HepG2 (cell line): ENCODE results near the gene AMIGO3. TPM values are rescaled to one million over a fixed set of nuclear protein-coding genes. Genes with fewer than 3 reads are reported as not detected.

ENCODE experiments used
- BRCA1 ChIP-seq: sonication (generic); formaldehyde crosslinking; IDR thresholded peaks from 2 replicates; pipeline ENCODE4 v1.4.0; 2020; ENCODE audit warnings: missing genetic modification reagents
- BRD4 ChIP-seq: sonication (generic); formaldehyde crosslinking; IDR thresholded peaks from 2 replicates; pipeline ENCODE4 v1.4.0; 2020; ENCODE audit warnings: missing genetic modification reagents
- KDM1A ChIP-seq: IDR thresholded peaks from 2 replicates; pipeline ENCODE4 v1.6.1; 2016; ENCODE audit warnings: missing compliant biosample characterization
- MIXL1 ChIP-seq: IDR thresholded peaks from 2 replicates; pipeline ENCODE4 v1.6.1; 2016
- PLRG1 ChIP-seq: fragments of 450-650 bp; conservative IDR thresholded peaks from 2 replicates; pipeline ENCODE4 v1.6.1; 2016
- SALL1 ChIP-seq: sonication (generic); formaldehyde crosslinking; IDR thresholded peaks from 2 replicates; pipeline ENCODE4 v1.8.0; 2022; ENCODE audit warnings: mild to moderate bottlenecking, missing genetic modification reagents
- SAP130 ChIP-seq: IDR thresholded peaks from 2 replicates; pipeline ENCODE4 v1.6.1; 2016; ENCODE audit warnings: low read depth
- SMARCC2 ChIP-seq: fragments of 450-650 bp; IDR thresholded peaks from 2 replicates; pipeline ENCODE4 v1.6.1; 2017; ENCODE audit warnings: antibody characterized with exemption, mild to moderate bottlenecking
- THAP11 ChIP-seq: IDR thresholded peaks from 2 replicates; pipeline ENCODE4 v1.6.1; 2016; ENCODE audit warnings: missing biosample characterization, missing genetic modification reagents
- ZBTB21 ChIP-seq: sonication (generic); formaldehyde crosslinking; IDR thresholded peaks from 2 replicates; pipeline ENCODE4 v1.4.0; 2020; ENCODE audit warnings: missing genetic modification reagents
- ZFP36L1 ChIP-seq: sonication (generic); formaldehyde crosslinking; IDR thresholded peaks from 2 replicates; pipeline ENCODE4 v1.8.0; 2022; ENCODE audit warnings: mild to moderate bottlenecking, missing genetic modification reagents, moderate library complexity
- ZNF263 ChIP-seq: sonication (generic); formaldehyde crosslinking; IDR thresholded peaks from 2 replicates; pipeline ENCODE4 v1.4.0; 2020; ENCODE audit warnings: missing genetic modification reagents
- polyA plus RNA-seq, 8 experiments: library from polyadenylated mRNA; depleted of rRNA in 3 of 8; stranded (reverse) in 7 of 8; unstranded in 1 of 8; fragments of >200 nt; fragmentation: Illumina TruSeq in 4 of 8; extraction: Trizol in 4 of 8; gene quantifications; 2 replicates each; pipeline versions ENCODE4 v1.2.1 to v1.2.3, GENCODE V29; 2011 to 2016; ENCODE audit warnings: low read depth in 4 of 8, missing spikeins in 1 of 8, mixed read lengths in 1 of 8; ENCODE audit not compliant: insufficient read depth in 1 of 8
- total RNA-seq, 5 experiments: library from RNA; depleted of rRNA; stranded (reverse); fragments of >200 nt; fragmentation: Illumina TruSeq; extraction: Trizol; gene quantifications; 2 replicates each; pipeline ENCODE4 v1.2.3, GENCODE V29; 2016; ENCODE audit warnings: low read depth in 1 of 5
- TF ChIP-seq, protein P1 (sequence below): sonication (generic); formaldehyde crosslinking; IDR thresholded peaks from 2 replicates; pipeline ENCODE4 v1.4.0; 2020; ENCODE audit warnings: missing genetic modification reagents
- TF ChIP-seq, protein P2 (sequence below): sonication (generic); formaldehyde crosslinking; IDR thresholded peaks from 2 replicates; pipeline ENCODE4 v1.4.0; 2020; ENCODE audit warnings: mild to moderate bottlenecking, missing genetic modification reagents, borderline replicate concordance
- TF ChIP-seq, protein P3 (sequence below): sonication (generic); formaldehyde crosslinking; IDR thresholded peaks from 2 replicates; pipeline ENCODE4 v1.8.0; 2022; ENCODE audit warnings: mild to moderate bottlenecking, missing genetic modification reagents, moderate library complexity
- TF ChIP-seq, protein P4 (sequence below): IDR thresholded peaks from 2 replicates; pipeline ENCODE4 v1.6.1; 2018; ENCODE audit warnings: missing genetic modification reagents
- TF ChIP-seq, protein P5 (sequence below): sonication (generic); formaldehyde crosslinking; IDR thresholded peaks from 2 replicates; pipeline ENCODE4 v1.5.0; 2020; ENCODE audit warnings: mild to moderate bottlenecking, missing genetic modification reagents, moderate library complexity

AMIGO3 gene
- total and polyA plus RNA-seq, 2 of the 13 experiments (the other 11 are each of a cell fraction or from before 2014, with no cell fraction given) = 0.35 TPM; not detected in 1

DNA sequence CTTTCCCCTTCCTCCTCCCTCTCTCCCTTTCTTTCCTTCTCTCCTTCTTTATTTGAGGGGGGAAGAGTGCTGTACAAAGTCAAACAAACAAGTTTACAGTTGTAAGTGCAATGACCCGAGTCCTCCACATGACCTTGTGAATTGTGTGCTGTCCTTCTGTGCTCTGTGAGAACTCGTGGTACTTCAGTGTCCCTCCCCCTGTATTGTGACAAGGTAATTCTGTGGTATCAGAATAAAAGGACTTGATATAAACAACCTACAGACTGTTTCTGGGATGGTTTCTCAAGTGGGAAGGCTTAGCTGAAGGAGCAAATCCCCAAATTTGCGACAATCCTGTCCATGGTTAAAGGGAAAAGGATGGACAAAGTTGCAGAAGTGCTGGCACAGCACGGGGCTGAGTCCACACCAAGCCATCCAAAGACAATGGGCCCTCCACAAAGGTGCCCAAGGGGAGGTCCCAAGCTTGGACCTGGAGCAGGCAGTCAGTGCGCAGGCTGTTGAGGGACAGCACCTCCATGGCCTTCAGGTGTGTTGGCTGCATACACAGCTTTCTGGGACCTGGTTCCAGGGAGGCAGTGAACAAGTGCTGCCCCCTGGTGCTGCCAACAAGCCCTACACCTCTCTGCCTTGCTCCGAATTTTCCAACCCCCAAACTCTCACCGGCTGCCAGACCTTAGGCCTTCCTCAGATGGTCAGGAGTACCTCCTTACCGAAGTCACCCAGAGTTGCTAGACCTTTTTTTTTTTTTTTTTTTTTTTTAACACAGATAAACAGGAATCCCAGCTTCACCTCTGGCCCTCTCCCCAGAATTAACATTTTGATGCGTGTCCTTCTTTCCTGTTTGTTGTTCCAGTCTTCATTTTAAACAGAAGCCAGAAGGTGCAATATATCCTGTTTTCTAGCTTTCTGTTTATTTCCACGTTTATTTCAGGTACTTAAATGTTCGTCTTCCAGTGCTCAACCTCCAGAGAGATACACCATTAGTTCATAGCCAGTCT is 47.9 kb downstream of the AMIGO3 start (continued):
- no peak for TF ChIP-seq PLRG1
- TF ChIP-seq SMARCC2 = no peak
- TF ChIP-seq ZBTB21 (CRISPR knock-in tag) = no peak
- TF ChIP-seq BRCA1 (CRISPR knock-in tag) = peak; percentile 62; the same call in 1 of the 2 replicates
- TF ChIP-seq KDM1A = no peak
- TF ChIP-seq, protein P1, sequence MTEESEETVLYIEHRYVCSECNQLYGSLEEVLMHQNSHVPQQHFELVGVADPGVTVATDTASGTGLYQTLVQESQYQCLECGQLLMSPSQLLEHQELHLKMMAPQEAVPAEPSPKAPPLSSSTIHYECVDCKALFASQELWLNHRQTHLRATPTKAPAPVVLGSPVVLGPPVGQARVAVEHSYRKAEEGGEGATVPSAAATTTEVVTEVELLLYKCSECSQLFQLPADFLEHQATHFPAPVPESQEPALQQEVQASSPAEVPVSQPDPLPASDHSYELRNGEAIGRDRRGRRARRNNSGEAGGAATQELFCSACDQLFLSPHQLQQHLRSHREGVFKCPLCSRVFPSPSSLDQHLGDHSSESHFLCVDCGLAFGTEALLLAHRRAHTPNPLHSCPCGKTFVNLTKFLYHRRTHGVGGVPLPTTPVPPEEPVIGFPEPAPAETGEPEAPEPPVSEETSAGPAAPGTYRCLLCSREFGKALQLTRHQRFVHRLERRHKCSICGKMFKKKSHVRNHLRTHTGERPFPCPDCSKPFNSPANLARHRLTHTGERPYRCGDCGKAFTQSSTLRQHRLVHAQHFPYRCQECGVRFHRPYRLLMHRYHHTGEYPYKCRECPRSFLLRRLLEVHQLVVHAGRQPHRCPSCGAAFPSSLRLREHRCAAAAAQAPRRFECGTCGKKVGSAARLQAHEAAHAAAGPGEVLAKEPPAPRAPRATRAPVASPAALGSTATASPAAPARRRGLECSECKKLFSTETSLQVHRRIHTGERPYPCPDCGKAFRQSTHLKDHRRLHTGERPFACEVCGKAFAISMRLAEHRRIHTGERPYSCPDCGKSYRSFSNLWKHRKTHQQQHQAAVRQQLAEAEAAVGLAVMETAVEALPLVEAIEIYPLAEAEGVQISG (CRISPR knock-in tag) = peak; percentile 20; the same call in 1 of the 2 replicates
- 0 out of 2 replicates have a peak, but pooled peaks have one; percentile 30 for TF ChIP-seq BRD4 (CRISPR knock-in tag)
- TF ChIP-seq THAP11 (CRISPR knock-in tag) = 0 out of 2 replicates have a peak, but pooled peaks have one; percentile 38
- TF ChIP-seq, protein P2, sequence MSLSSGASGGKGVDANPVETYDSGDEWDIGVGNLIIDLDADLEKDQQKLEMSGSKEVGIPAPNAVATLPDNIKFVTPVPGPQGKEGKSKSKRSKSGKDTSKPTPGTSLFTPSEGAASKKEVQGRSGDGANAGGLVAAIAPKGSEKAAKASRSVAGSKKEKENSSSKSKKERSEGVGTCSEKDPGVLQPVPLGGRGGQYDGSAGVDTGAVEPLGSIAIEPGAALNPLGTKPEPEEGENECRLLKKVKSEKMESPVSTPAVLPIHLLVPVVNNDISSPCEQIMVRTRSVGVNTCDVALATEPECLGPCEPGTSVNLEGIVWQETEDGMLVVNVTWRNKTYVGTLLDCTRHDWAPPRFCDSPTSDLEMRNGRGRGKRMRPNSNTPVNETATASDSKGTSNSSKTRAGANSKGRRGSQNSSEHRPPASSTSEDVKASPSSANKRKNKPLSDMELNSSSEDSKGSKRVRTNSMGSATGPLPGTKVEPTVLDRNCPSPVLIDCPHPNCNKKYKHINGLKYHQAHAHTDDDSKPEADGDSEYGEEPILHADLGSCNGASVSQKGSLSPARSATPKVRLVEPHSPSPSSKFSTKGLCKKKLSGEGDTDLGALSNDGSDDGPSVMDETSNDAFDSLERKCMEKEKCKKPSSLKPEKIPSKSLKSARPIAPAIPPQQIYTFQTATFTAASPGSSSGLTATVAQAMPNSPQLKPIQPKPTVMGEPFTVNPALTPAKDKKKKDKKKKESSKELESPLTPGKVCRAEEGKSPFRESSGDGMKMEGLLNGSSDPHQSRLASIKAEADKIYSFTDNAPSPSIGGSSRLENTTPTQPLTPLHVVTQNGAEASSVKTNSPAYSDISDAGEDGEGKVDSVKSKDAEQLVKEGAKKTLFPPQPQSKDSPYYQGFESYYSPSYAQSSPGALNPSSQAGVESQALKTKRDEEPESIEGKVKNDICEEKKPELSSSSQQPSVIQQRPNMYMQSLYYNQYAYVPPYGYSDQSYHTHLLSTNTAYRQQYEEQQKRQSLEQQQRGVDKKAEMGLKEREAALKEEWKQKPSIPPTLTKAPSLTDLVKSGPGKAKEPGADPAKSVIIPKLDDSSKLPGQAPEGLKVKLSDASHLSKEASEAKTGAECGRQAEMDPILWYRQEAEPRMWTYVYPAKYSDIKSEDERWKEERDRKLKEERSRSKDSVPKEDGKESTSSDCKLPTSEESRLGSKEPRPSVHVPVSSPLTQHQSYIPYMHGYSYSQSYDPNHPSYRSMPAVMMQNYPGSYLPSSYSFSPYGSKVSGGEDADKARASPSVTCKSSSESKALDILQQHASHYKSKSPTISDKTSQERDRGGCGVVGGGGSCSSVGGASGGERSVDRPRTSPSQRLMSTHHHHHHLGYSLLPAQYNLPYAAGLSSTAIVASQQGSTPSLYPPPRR (CRISPR knock-in tag) = peak; percentile 43; the same call in 1 of the 2 replicates
- TF ChIP-seq, protein P3, sequence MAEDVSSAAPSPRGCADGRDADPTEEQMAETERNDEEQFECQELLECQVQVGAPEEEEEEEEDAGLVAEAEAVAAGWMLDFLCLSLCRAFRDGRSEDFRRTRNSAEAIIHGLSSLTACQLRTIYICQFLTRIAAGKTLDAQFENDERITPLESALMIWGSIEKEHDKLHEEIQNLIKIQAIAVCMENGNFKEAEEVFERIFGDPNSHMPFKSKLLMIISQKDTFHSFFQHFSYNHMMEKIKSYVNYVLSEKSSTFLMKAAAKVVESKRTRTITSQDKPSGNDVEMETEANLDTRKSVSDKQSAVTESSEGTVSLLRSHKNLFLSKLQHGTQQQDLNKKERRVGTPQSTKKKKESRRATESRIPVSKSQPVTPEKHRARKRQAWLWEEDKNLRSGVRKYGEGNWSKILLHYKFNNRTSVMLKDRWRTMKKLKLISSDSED (CRISPR knock-in tag) = no peak
- TF ChIP-seq, protein P4, sequence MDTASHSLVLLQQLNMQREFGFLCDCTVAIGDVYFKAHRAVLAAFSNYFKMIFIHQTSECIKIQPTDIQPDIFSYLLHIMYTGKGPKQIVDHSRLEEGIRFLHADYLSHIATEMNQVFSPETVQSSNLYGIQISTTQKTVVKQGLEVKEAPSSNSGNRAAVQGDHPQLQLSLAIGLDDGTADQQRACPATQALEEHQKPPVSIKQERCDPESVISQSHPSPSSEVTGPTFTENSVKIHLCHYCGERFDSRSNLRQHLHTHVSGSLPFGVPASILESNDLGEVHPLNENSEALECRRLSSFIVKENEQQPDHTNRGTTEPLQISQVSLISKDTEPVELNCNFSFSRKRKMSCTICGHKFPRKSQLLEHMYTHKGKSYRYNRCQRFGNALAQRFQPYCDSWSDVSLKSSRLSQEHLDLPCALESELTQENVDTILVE (CRISPR knock-in tag) = peak; percentile 59; the same call in 1 of the 2 replicates
- TF ChIP-seq ZFP36L1 = peak; percentile 11; the same call in 1 of the 2 replicates
- peak; percentile 87 for TF ChIP-seq ZNF263 (CRISPR knock-in tag)
- TF ChIP-seq MIXL1 (CRISPR knock-in tag) = peak; percentile 63; the same call in 1 of the 2 replicates
- TF ChIP-seq, protein P5, sequence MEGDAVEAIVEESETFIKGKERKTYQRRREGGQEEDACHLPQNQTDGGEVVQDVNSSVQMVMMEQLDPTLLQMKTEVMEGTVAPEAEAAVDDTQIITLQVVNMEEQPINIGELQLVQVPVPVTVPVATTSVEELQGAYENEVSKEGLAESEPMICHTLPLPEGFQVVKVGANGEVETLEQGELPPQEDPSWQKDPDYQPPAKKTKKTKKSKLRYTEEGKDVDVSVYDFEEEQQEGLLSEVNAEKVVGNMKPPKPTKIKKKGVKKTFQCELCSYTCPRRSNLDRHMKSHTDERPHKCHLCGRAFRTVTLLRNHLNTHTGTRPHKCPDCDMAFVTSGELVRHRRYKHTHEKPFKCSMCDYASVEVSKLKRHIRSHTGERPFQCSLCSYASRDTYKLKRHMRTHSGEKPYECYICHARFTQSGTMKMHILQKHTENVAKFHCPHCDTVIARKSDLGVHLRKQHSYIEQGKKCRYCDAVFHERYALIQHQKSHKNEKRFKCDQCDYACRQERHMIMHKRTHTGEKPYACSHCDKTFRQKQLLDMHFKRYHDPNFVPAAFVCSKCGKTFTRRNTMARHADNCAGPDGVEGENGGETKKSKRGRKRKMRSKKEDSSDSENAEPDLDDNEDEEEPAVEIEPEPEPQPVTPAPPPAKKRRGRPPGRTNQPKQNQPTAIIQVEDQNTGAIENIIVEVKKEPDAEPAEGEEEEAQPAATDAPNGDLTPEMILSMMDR (CRISPR knock-in tag) = peak; percentile 95
- peak; percentile 25 for TF ChIP-seq SALL1 (CRISPR knock-in tag)
- peak; percentile 59; the same call in 1 of the 2 replicates for TF ChIP-seq SAP130
